ENCODE data around the gene PRKAG2. TPM values are rescaled to one million over a fixed set of nuclear protein-coding genes. Genes with fewer than 3 reads are reported as not detected.
A peak's percentile ranks its signal among the peaks of the same experiment; 100 is the strongest.

PRKAG2 gene
- total RNA-seq, 1 donor = 13.2 TPM

GRCh38 chr7:151776876-151777494, 99.9 kb downstream of the PRKAG2 start:
- DNase-seq (ENCODE audit: low read depth in 2 of 3, low spot score in 2 of 3) = no peak

GRCh38 chr7:151776446-151776845, 100.5 kb downstream of the PRKAG2 start:
- no peak for DNase-seq (ENCODE audit: low read depth in 2 of 3, low spot score in 2 of 3)

GRCh38 chr7:151775547-151776443, 101.1 kb downstream of the PRKAG2 start:
- no peak for DNase-seq (ENCODE audit: low read depth in 2 of 3, low spot score in 2 of 3)

- DNase-seq (ENCODE audit: low read depth in 2 of 3, low spot score in 2 of 3) = no peak
Measured at GRCh38 chr7:151774951-151775350, 102.0 kb downstream of the PRKAG2 start.

- no peak for DNase-seq (ENCODE audit: low read depth in 2 of 3, low spot score in 2 of 3)
Measured at GRCh38 chr7:151773797-151774196, 103.1 kb downstream of the PRKAG2 start.

- no peak for DNase-seq (ENCODE audit: low read depth in 2 of 3, low spot score in 2 of 3)
Measured at GRCh38 chr7:151770232-151770631, 106.7 kb downstream of the PRKAG2 start.

- peak in 1 of 3 donors; percentile 33 for DNase-seq (ENCODE audit: low read depth in 2 of 3, low spot score in 2 of 3)
Measured at GRCh38 chr7:151769188-151769821, 107.6 kb downstream of the PRKAG2 start.

- DNase-seq (ENCODE audit: low read depth in 2 of 3, low spot score in 2 of 3) = no peak
Measured at GRCh38 chr7:151768805-151769187, 108.1 kb downstream of the PRKAG2 start.

- no peak for DNase-seq (ENCODE audit: low read depth in 2 of 3, low spot score in 2 of 3)
Measured at GRCh38 chr7:151767557-151767956, 109.4 kb downstream of the PRKAG2 start.

- no peak for DNase-seq (ENCODE audit: low read depth in 2 of 3, low spot score in 2 of 3)
Measured at GRCh38 chr7:151764056-151764920, 112.6 kb downstream of the PRKAG2 start.

GRCh38 chr7:151763420-151763984, 113.4 kb downstream of the PRKAG2 start:
- no peak for DNase-seq (ENCODE audit: low read depth in 2 of 3, low spot score in 2 of 3)

- DNase-seq (ENCODE audit: low read depth in 2 of 3, low spot score in 2 of 3) = no peak
Measured at GRCh38 chr7:151762583-151763245, 114.2 kb downstream of the PRKAG2 start.

GRCh38 chr7:151761957-151762356, 115.0 kb downstream of the PRKAG2 start:
- no peak for DNase-seq (ENCODE audit: low read depth in 2 of 3, low spot score in 2 of 3)

GRCh38 chr7:151761231-151761630, 115.7 kb downstream of the PRKAG2 start:
- DNase-seq (ENCODE audit: low read depth in 2 of 3, low spot score in 2 of 3) = peak in 2 of 3 donors; percentile 18 to 34

- peak in 2 of 3 donors; percentile 59 to 71 for DNase-seq (ENCODE audit: low read depth in 2 of 3, low spot score in 2 of 3)
Measured at GRCh38 chr7:151759591-151760042, 117.3 kb downstream of the PRKAG2 start.

GRCh38 chr7:151758622-151759540, 118.0 kb downstream of the PRKAG2 start:
- no peak for DNase-seq (ENCODE audit: low read depth in 2 of 3, low spot score in 2 of 3)

- DNase-seq (ENCODE audit: low read depth in 2 of 3, low spot score in 2 of 3) = no peak
Measured at GRCh38 chr7:151757274-151757673, 119.6 kb downstream of the PRKAG2 start.

GRCh38 chr7:151756866-151757265, 120.0 kb downstream of the PRKAG2 start:
- DNase-seq (ENCODE audit: low read depth in 2 of 3, low spot score in 2 of 3) = no peak

Measured in hematopoietic multipotent progenitor cell (in vitro differentiated cells).